ENCODE measurements around the gene CYP27A1.
A peak's percentile ranks its signal among the peaks of the same experiment; 100 is the strongest.

The CYP27A1 gene

DNA sequence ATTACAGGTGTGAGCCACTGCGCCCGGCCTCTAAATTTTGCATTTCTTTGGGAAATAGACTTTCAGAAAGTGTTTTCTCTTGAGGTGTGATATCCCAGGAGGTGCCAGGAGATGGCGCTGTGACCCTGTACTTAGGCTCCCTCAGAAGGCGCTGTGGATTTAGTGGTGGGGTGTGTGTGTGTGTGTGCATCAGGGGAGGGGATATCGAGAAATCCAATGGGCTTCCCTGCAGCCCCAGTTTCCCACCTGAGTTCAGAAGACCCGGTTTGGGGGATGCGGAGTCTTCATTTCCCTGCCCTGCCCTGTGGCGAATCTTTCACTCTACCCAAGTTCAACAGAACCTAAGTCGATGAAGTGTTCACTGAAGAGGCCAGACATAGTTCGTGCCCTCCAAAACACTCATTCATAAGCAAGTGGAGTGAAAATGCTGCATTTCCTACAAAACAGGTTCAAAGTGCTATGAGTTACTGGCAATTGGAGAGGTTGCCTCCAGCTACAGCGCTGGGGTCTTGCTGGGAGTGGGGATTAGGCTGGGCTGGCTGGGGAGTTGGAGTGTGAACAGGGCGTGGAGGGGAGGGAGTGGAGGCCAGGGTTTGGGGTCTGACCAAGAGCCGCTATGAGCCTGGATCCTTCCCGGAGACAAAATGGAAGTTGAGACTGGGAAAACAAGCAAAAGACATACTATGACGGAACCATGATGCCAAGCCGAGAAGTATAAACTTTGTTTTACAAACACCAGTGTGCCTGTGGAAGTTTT lies 71.1 kb downstream of the CYP27A1 start:
- peaks cover 1% of the 10 kb centered on the region for H3K36me3 Mint-ChIP-seq (ENCODE audit: insufficient read depth)
- no peaks in the 10 kb centered on the region for H3K9me3 Mint-ChIP-seq
- ATAC-seq (replicated peaks; ENCODE audit: extremely low read depth, poor library complexity, severe bottlenecking) (no peak), DNase-seq (ENCODE audit: low spot score in 2 of 2) (peak; percentile 48 to 61)
- H3K4me3 Mint-ChIP-seq: no peak overlapping the region
- peaks cover 71% of the 10 kb centered on the region for H3K27me3 Mint-ChIP-seq
- no peak overlapping the region for H3K27ac Mint-ChIP-seq (ENCODE audit: low read depth)
- H3K4me1 Mint-ChIP-seq: peaks cover 7% of the 10 kb centered on the region

DNA sequence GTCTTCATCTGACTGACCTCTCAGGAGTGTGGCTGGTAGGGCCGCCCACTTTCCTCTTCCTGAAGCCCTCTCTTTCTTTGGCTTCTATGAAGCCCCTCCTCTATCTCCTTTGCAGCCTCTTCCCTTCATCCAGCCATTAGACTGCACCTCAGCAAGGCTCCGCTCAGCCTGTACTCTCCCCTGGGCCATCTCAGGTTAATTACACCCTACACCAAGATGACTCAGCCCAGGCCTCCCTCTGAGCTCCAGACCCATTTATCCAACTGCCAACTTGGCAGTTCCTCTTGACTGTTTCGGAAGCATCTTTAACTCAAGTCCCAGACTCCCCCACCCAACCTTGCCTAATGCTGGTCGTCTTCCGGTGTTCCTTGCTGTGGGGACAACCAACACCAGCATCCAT lies 71.8 kb downstream of the CYP27A1 start:
- peaks cover 7% of the 10 kb centered on the region for H3K4me1 Mint-ChIP-seq
- H3K4me3 Mint-ChIP-seq: no peak overlapping the region
- DNase-seq (ENCODE audit: low spot score in 2 of 2) (no peak), ATAC-seq (replicated peaks; ENCODE audit: extremely low read depth, poor library complexity, severe bottlenecking) (no peak)
- no peaks in the 10 kb centered on the region for H3K9me3 Mint-ChIP-seq
- peaks cover 77% of the 10 kb centered on the region for H3K27me3 Mint-ChIP-seq
- H3K27ac Mint-ChIP-seq (ENCODE audit: low read depth): no peak overlapping the region
- H3K36me3 Mint-ChIP-seq (ENCODE audit: insufficient read depth): peaks cover 1% of the 10 kb centered on the region

DNA sequence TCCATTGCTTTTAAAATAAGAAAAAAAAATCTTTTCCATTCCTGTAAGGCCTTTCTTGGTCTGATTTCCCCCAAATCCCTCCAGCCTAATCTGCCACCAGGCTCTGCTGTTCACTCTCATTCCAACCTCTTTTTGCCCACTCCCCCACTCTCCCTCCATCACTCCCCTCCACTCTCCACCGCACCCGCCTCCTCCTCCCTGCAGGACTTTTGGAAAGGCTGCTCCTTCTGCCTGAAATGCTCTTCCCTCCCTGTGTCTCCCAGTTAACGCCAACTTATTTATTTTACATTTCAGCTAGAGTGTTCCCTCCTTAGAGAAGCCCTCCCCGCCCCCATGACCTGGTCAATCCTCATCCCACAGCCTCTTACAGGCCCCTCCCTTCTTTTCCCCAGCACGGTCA lies 72.9 kb downstream of the CYP27A1 start:
- peaks cover 1% of the 10 kb centered on the region for H3K36me3 Mint-ChIP-seq (ENCODE audit: insufficient read depth)
- no peaks in the 10 kb centered on the region for H3K9me3 Mint-ChIP-seq
- ATAC-seq (replicated peaks; ENCODE audit: extremely low read depth, poor library complexity, severe bottlenecking) (no peak), DNase-seq (ENCODE audit: low spot score in 2 of 2) (no peak)
- H3K4me3 Mint-ChIP-seq: no peak overlapping the region
- H3K27me3 Mint-ChIP-seq: peaks cover 85% of the 10 kb centered on the region
- peaks cover 7% of the 10 kb centered on the region for H3K4me1 Mint-ChIP-seq
- H3K27ac Mint-ChIP-seq (ENCODE audit: low read depth): no peak overlapping the region

DNA sequence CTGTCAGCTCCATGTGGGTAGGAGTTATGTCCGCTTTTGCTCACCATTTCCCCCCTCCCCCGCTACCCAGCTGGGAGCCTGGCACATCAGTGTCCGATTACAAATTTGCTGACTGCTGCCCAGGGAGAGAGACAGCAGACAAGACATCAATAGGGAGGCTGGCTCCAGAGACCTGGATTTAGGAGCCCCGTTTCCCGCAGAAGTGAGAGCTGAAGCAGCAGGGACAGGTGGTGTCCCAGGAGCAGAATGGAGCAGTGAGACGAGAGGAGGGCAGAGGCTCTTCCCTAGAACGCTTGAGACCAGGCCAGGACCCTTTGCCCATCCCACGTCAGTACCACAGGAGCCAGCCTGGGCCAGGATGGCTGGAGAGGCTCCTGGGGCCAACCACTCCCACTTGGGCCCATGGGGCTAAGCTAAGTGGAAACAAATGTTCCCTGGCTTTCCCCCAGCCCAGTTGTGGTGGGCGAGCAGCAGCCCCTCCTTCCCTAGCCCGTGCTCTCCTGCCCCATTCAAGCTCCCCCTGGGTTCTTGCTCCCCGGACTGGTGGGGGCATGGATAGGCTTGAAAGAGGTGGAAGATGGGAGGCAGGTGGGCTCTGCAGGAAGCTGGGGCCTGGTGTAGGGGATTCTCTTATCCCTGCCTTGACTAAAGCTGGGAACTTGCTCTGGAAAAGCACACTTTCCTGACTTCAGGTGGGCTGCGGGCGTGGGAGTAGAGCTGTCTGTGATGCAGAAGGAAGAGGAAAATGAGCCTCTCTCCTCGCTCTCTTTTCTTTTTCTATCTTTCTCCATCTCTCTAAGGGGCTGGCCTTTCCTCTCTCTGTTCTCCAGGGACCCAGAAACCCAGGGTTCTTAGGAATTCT lies 73.6 kb downstream of the CYP27A1 start:
- Mint-ChIP-seq H3K27ac (ENCODE audit: low read depth) (no peak overlapping the region), H3K4me1 (peaks cover 13% of the 10 kb centered on the region), H3K27me3 (peaks cover 85% of the 10 kb centered on the region), H3K9me3 (no peaks in the 10 kb centered on the region), H3K36me3 (ENCODE audit: insufficient read depth) (peaks cover 1% of the 10 kb centered on the region), H3K4me3 (no peak overlapping the region)
- ATAC-seq (replicated peaks; ENCODE audit: extremely low read depth, poor library complexity, severe bottlenecking): no peak
- no peak for DNase-seq (ENCODE audit: low spot score in 2 of 2)

DNA sequence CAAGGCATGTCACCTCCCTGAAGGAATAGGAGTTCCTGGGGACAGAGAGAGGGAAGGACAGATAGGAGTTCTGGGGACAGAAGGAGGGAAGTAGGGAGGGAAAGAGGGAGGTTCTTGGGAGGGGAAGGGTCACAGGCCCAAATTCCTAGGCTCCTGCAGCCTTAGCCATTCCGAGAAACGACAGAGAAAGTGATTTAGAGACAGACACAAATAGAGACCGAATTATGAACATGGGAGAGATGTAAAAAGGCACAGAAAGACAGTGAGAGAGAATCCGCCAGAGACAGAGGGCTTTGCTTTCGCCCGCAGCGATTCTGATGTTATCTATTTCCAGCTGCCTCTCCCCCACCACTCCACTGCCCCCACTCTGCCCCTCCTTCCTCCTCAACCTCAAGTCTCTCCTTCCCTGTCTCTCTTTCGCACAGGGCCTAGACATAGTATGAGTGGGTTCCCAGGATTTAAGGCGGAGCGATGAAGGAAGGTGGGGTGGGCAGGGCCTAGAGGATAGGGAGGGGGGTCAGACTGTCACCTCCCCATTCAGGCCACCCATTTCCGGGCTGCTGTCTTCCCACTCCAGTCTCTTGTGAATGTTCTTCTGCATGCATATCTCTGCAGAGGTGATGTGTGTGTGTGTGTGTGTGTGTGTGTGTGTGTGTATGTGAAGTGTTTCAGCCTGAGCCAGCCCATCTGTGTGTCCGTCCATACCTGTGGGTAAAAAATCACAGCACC lies 74.4 kb downstream of the CYP27A1 start:
- Mint-ChIP-seq H3K4me1 (peaks cover 19% of the 10 kb centered on the region), H3K9me3 (no peaks in the 10 kb centered on the region)

DNA sequence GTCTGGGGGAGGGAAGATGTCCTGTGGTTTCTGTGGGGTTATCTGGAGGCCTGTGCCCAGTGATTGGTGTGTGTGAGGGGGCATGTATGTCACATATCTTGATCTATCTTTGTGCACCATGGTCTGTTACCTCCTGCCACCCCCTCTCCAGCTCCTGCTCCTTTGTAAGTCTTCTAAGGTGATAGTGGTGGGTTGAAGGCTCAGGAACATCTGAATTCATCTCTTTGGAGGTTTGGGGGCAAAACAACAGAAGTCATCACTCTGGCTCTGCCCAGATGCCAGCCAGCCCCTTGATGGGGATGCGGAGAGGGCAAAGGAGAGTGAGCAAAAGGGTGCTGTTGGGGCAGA lies 74.9 kb downstream of the CYP27A1 start:
- ATAC-seq (replicated peaks; ENCODE audit: extremely low read depth, poor library complexity, severe bottlenecking) (no peak), DNase-seq (ENCODE audit: low spot score in 2 of 2) (no peak)
- no peaks in the 10 kb centered on the region for H3K9me3 Mint-ChIP-seq
- no peak overlapping the region for H3K4me3 Mint-ChIP-seq
- peaks cover 19% of the 10 kb centered on the region for H3K4me1 Mint-ChIP-seq
- no peak overlapping the region for H3K27ac Mint-ChIP-seq (ENCODE audit: low read depth)
- peaks cover 1% of the 10 kb centered on the region for H3K36me3 Mint-ChIP-seq (ENCODE audit: insufficient read depth)
- peaks cover 88% of the 10 kb centered on the region for H3K27me3 Mint-ChIP-seq

More for the DNA sequence above, 74.4 kb downstream of the CYP27A1 start:
- Mint-ChIP-seq H3K27ac (ENCODE audit: low read depth) (no peak overlapping the region), H3K4me3 (no peak overlapping the region), H3K36me3 (ENCODE audit: insufficient read depth) (peaks cover 1% of the 10 kb centered on the region), H3K27me3 (peaks cover 85% of the 10 kb centered on the region)
- no peak for DNase-seq (ENCODE audit: low spot score in 2 of 2)
- no peak for ATAC-seq (replicated peaks; ENCODE audit: extremely low read depth, poor library complexity, severe bottlenecking)

DNA sequence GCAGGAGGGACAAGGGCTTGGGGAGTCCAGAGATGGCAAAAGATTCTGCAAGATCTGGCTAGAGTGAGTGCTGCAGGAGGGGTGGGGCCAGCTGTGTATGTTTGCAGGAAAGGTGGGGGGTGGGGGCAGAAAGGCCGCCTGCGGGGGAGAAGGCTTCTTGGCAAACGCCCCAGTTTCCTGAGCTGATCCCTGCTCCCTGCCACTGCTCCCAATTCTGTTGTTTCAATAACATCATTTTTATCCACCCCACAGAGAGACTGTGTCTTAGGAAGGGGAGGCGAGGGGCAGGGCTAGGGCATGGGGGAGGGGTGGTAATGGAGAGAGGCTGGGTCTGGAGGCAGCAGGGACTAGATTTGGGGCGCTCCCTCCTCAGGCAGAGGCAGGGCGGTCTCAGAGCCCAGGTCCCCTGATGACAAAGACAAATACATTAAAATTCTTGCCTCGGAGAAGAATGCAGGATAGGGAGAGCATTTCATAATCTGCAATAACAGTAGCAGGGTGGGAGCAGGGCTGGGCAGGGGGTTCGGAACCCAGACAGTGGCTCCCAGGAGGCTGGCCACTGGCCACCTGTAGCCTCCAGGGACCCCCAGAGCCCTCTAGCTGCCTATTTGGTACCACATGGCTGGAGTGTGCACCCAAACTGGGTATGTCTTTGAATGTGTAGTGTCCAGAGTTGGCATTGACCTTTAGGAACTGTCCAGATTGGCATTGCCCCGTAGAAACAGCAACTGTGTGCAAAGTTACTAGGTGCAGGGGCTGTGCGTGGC lies 75.6 kb downstream of the CYP27A1 start:
- no peak for ATAC-seq (replicated peaks; ENCODE audit: extremely low read depth, poor library complexity, severe bottlenecking)

DNA sequence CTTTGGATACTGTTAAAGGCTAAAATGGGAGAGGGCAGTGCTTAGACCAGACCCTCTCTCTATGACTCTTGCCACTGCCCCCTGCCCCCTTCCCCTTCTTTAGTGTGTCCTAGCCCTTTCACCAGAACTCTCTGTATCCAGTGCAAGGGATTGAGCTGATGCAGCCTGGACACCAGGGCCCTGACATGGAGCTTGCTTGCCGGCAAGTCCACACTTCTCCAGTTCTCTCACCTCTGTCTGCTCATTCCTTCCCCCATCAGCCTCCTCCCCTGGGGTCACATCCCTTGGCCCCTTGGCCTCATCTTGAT lies 76.1 kb downstream of the CYP27A1 start:
- no peak for ATAC-seq (replicated peaks; ENCODE audit: extremely low read depth, poor library complexity, severe bottlenecking)
- Mint-ChIP-seq H3K27me3 (peaks cover 97% of the 10 kb centered on the region), H3K4me3 (no peak overlapping the region), H3K9me3 (no peaks in the 10 kb centered on the region), H3K36me3 (ENCODE audit: insufficient read depth) (peaks cover 1% of the 10 kb centered on the region), H3K27ac (ENCODE audit: low read depth) (no peak overlapping the region), H3K4me1 (peaks cover 18% of the 10 kb centered on the region)
- no peak for DNase-seq (ENCODE audit: low spot score in 2 of 2)

More for the DNA sequence above, 75.6 kb downstream of the CYP27A1 start:
- Mint-ChIP-seq H3K27ac (ENCODE audit: low read depth) (no peak overlapping the region), H3K4me1 (peaks cover 19% of the 10 kb centered on the region), H3K4me3 (no peak overlapping the region), H3K27me3 (peaks cover 95% of the 10 kb centered on the region), H3K9me3 (no peaks in the 10 kb centered on the region), H3K36me3 (ENCODE audit: insufficient read depth) (peaks cover 1% of the 10 kb centered on the region)
- DNase-seq (ENCODE audit: low spot score in 2 of 2): no peak

DNA sequence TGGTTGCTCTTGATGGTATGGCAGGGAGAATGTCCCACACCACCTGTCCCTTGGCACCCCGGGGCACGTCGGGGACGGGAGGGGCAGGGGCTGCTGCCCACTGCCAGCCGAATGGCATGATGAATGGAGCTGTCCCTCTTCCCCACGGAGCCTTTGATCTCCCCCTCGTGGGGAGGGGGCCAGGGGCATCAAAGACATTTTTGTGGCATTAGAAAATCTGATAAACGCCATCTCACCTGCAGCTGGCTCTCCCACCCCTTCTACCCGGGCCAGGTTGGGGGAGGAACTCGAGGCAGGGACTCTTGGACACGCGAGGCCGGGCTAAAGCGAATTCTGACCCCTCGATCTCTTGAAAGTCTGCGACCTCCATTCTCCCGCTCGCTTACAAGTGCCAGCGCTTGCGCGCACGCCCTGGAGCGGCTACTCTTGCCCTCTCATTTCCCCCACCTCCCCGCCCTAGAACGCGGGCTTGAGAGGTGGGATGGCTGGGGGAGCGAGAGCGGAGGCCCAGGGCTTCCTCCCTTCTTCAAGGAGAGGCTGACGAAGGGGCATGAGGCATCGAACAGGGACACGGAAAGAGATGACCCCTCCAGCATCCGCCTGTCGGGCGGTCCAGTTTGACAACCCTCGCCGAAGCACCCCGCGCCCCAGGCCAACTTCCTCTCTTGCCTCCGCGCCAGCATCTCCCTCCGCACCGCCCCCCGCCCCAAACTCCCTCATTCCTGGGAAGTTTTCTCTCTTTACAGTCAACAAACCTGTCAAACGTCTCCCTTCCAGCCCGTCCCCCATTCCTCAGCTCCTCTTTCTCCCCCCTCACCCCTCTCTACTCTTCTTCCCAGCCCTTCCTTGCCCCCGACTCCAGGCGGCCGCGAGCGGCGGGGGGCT lies 77.0 kb downstream of the CYP27A1 start:
- DNase-seq (ENCODE audit: low spot score in 2 of 2): no peak
- Mint-ChIP-seq H3K4me1 (peaks cover 13% of the 10 kb centered on the region), H3K9me3 (no peaks in the 10 kb centered on the region), H3K36me3 (ENCODE audit: insufficient read depth) (peaks cover 1% of the 10 kb centered on the region), H3K4me3 (peak overlapping the region; percentile 59), H3K27me3 (peaks cover 97% of the 10 kb centered on the region), H3K27ac (ENCODE audit: low read depth) (no peak overlapping the region)
- ATAC-seq (replicated peaks; ENCODE audit: extremely low read depth, poor library complexity, severe bottlenecking): no peak

DNA sequence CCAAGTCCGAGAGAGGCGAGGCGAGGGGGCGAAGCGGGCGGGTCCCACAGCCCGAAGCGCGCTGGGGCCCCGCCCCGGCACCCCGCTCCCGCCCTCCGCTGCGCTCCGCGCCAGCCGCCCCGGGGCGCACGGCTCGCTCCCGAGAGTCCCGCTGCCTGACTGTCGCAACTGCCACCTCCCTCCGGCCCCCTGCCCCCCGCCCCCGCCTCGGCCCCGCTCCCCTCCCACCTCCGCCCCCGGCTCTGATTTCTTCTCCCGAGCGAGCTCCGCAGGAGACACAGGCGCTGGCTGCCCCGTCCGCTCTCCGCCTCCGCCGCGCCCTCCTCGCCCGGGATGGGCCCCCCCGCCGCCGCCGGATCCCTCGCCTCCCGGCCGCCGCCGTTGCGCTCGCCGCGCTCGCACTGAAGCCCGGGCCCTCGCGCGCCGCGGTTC lies 77.6 kb downstream of the CYP27A1 start, which contains the start of gene WNT6:
Gene WNT6 (plus strand): TSS at position 250 of the 432 bp plus-strand sequence. CDS start 233 bp downstream, outside the sequence.
- Mint-ChIP-seq H3K27ac (ENCODE audit: low read depth) (no peak within 1 kb of the TSS), H3K27me3 (peaks cover 97% of the 10 kb centered on the region), H3K36me3 (ENCODE audit: insufficient read depth) (peaks cover 1% of the 10 kb centered on the region), H3K4me1 (peaks cover 13% of the 10 kb centered on the region), H3K9me3 (no peaks in the 10 kb centered on the region), H3K4me3 (peak within 1 kb of the TSS; percentile 72)
- ATAC-seq (replicated peaks; ENCODE audit: extremely low read depth, poor library complexity, severe bottlenecking) (no peak), DNase-seq (ENCODE audit: low spot score in 2 of 2) (no peak)

DNA sequence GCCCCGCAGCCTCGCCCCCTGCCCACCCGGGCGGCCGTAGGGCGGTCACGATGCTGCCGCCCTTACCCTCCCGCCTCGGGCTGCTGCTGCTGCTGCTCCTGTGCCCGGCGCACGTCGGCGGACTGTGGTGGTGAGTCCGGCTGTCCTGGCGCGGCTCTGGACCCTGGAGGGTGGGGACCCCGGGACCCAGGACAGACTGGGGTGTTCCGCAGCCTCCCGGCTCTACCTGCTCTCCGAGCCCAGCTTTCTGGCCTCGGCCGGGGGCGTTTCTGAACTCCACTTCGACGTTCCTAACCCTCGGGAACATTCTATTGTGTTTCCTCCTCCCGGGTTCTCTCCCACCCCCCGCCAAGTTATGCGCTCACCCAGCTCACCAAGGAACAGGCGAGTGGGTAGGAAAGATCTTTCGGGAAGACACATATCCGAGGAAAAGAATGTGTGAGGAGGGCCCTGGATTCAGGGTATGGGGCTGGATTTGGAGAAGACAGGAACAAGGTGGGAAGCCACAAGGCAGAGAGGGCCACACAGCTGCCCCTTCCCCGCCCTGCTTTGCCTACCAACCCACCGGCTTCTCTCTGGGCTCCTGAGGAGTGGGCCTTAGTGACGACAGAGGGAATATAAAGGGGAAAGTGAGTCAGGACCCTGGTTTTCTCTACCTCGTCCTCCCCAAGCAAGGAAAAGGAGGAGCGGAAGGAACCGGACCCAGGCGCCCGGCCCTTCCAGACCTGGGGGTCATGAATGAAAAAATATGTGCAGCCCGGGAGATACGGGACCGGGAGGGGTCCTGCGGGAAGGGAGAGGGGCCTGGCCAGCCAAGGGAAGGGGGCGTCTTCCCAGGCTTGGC lies 78.3 kb downstream of the CYP27A1 start:
- Mint-ChIP-seq H3K27ac (ENCODE audit: low read depth) (no peak overlapping the region), H3K9me3 (no peaks in the 10 kb centered on the region), H3K27me3 (peaks cover 97% of the 10 kb centered on the region)

More for the DNA sequence above, 78.3 kb downstream of the CYP27A1 start:
- peak overlapping the region; percentile 72 for H3K4me3 Mint-ChIP-seq
- H3K36me3 Mint-ChIP-seq (ENCODE audit: insufficient read depth): no peaks in the 10 kb centered on the region
- ATAC-seq (replicated peaks; ENCODE audit: extremely low read depth, poor library complexity, severe bottlenecking): no peak
- no peak for DNase-seq (ENCODE audit: low spot score in 2 of 2)
- peaks cover 13% of the 10 kb centered on the region for H3K4me1 Mint-ChIP-seq
